WTC11 (cell line): ENCODE measurements around the gene TSSC4.

Experiments used
- CTCF ChIP-seq: fragments of 200-600 bp; IDR thresholded peaks from 2 replicates; pipeline ENCODE4 v1.8.0; 2022; ENCODE audit warnings: antibody characterized with exemption
- ETV6 ChIP-seq: sonication (generic); formaldehyde crosslinking; IDR thresholded peaks from 2 replicates; pipeline ENCODE4 v1.8.1; 2022; ENCODE audit warnings: mild to moderate bottlenecking, missing genetic modification reagents
- GABPB1 ChIP-seq: sonication (generic); formaldehyde crosslinking; IDR thresholded peaks from 2 replicates; pipeline ENCODE4 v1.8.1; 2023; ENCODE audit warnings: mild to moderate bottlenecking, missing genetic modification reagents
- IRF1 ChIP-seq: sonication (generic); formaldehyde crosslinking; IDR thresholded peaks from 2 replicates; pipeline ENCODE4 v1.8.0; 2023; ENCODE audit warnings: missing genetic modification reagents
- MLX ChIP-seq: sonication (generic); formaldehyde crosslinking; IDR thresholded peaks from 2 replicates; pipeline ENCODE4 v1.8.1; 2023; ENCODE audit warnings: mild to moderate bottlenecking, missing genetic modification reagents, moderate library complexity
- TP53 ChIP-seq: sonication (generic); formaldehyde crosslinking; IDR thresholded peaks from 2 replicates; pipeline ENCODE4 v1.8.1; 2023; ENCODE audit warnings: mild to moderate bottlenecking, missing genetic modification reagents
- USF1 ChIP-seq: sonication (generic); formaldehyde crosslinking; IDR thresholded peaks from 2 replicates; pipeline ENCODE4 v1.8.0; 2022; ENCODE audit warnings: mild to moderate bottlenecking, missing genetic modification reagents
- ZNF121 ChIP-seq: sonication (generic); formaldehyde crosslinking; IDR thresholded peaks from 2 replicates; pipeline ENCODE4 v1.8.0; 2023; ENCODE audit warnings: missing genetic modification reagents

- TF ChIP-seq CTCF (no peak), IRF1 (CRISPR knock-in tag) (no peak), TP53 (CRISPR knock-in tag) (no peak), MLX (CRISPR knock-in tag) (no peak), GABPB1 (no peak), ETV6 (CRISPR knock-in tag) (no peak), USF1 (CRISPR knock-in tag) (no peak), ZNF121 (CRISPR knock-in tag) (no peak)
Observed at GRCh38 chr11:2393941-2394817, 6.4 kb upstream of the TSSC4 start.
